ENCODE results near the gene LRRC37A. TPM values are rescaled to one million over a fixed set of nuclear protein-coding genes. Genes with fewer than 3 reads are reported as not detected.

LRRC37A gene
- total and polyA plus RNA-seq, 9 of the 15 experiments (the other 6 are each of a cell fraction or from before 2014, with no cell fraction given): 0.14 to 3.1 (median 1.8) TPM

DNA sequence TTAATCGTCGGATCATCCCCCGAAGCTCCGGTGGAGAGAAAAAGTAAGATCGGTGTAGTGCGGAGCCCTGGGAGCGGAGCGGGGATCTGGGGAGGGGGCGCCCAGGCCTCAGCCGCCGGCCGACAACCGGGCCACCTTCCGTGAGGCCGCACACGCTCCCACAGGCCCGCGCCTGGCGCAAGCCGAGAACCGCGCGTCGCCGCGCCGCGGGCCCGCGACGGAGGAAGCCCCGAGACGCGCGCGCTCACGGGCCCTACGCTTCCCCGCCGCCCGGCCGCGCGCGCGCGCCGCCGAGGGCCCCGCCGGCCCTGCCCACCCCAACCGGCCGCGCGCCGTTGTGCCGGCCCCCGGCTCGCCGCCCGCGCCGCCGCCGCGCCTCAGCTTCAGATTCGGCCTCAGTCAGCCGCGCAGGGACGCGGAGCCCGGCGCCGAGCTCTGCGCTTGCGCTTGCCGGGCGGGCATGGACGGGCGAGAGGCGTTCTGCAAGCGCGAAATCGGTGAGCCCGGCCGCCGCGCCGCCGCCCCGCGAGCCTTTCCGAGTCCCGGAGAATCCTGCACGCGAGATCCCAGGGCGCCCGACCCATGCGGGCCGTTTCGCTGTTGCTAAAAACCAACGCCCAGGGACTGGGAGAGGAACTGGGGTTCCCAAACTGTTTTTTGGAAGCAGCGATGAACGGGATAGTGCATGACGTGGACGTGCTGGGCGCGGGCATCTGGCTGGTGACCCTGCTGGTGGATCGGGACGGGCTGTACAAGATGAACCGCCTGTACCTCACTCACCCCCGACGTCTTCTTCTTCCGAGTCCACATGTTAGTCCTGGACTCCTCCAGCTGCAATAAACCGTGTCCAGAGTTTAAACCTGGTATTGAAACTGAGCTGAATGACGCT is 28.0 kb upstream of the LRRC37A start (continued):
- TF ChIP-seq SNAPC5 (CRISPR knock-in tag; IDR thresholded peaks at IDR 0.05) (no peak), PTRF (tag; IDR thresholded peaks at IDR 0.05) (no peak), CREM (IDR thresholded peaks at IDR 0.05; ENCODE audit: low read depth) (peak; percentile 53), TEAD1 (CRISPR knock-in tag; IDR thresholded peaks at IDR 0.05) (peak in 1 of 2 experiments; percentile 66; a peak in 1 of 4 replicates), HDAC6 (IDR thresholded peaks at IDR 0.05; ENCODE audit: low read depth, low read length) (no peak), CBX2 (IDR thresholded peaks at IDR 0.05; ENCODE audit: insufficient read depth, low read length, poor library complexity, severe bottlenecking) (no peak), TSC22D4 (tag; IDR thresholded peaks at IDR 0.05) (no peak), MECOM (CRISPR knock-in tag; IDR thresholded peaks at IDR 0.05) (peak; percentile 71), GTF2E2 (tag; IDR thresholded peaks at IDR 0.05) (no peak), MCM2 (IDR thresholded peaks at IDR 0.05; ENCODE audit: low read depth) (no peak)
- TF ChIP-seq, protein P1, sequence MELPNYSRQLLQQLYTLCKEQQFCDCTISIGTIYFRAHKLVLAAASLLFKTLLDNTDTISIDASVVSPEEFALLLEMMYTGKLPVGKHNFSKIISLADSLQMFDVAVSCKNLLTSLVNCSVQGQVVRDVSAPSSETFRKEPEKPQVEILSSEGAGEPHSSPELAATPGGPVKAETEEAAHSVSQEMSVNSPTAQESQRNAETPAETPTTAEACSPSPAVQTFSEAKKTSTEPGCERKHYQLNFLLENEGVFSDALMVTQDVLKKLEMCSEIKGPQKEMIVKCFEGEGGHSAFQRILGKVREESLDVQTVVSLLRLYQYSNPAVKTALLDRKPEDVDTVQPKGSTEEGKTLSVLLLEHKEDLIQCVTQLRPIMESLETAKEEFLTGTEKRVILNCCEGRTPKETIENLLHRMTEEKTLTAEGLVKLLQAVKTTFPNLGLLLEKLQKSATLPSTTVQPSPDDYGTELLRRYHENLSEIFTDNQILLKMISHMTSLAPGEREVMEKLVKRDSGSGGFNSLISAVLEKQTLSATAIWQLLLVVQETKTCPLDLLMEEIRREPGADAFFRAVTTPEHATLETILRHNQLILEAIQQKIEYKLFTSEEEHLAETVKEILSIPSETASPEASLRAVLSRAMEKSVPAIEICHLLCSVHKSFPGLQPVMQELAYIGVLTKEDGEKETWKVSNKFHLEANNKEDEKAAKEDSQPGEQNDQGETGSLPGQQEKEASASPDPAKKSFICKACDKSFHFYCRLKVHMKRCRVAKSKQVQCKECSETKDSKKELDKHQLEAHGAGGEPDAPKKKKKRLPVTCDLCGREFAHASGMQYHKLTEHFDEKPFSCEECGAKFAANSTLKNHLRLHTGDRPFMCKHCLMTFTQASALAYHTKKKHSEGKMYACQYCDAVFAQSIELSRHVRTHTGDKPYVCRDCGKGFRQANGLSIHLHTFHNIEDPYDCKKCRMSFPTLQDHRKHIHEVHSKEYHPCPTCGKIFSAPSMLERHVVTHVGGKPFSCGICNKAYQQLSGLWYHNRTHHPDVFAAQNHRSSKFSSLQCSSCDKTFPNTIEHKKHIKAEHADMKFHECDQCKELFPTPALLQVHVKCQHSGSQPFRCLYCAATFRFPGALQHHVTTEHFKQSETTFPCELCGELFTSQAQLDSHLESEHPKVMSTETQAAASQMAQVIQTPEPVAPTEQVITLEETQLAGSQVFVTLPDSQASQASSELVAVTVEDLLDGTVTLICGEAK (IDR thresholded peaks at IDR 0.05): peak; percentile 73
- TF ChIP-seq, protein P1 (CRISPR knock-in tag; IDR thresholded peaks at IDR 0.05): no peak
- TF ChIP-seq, protein P2, sequence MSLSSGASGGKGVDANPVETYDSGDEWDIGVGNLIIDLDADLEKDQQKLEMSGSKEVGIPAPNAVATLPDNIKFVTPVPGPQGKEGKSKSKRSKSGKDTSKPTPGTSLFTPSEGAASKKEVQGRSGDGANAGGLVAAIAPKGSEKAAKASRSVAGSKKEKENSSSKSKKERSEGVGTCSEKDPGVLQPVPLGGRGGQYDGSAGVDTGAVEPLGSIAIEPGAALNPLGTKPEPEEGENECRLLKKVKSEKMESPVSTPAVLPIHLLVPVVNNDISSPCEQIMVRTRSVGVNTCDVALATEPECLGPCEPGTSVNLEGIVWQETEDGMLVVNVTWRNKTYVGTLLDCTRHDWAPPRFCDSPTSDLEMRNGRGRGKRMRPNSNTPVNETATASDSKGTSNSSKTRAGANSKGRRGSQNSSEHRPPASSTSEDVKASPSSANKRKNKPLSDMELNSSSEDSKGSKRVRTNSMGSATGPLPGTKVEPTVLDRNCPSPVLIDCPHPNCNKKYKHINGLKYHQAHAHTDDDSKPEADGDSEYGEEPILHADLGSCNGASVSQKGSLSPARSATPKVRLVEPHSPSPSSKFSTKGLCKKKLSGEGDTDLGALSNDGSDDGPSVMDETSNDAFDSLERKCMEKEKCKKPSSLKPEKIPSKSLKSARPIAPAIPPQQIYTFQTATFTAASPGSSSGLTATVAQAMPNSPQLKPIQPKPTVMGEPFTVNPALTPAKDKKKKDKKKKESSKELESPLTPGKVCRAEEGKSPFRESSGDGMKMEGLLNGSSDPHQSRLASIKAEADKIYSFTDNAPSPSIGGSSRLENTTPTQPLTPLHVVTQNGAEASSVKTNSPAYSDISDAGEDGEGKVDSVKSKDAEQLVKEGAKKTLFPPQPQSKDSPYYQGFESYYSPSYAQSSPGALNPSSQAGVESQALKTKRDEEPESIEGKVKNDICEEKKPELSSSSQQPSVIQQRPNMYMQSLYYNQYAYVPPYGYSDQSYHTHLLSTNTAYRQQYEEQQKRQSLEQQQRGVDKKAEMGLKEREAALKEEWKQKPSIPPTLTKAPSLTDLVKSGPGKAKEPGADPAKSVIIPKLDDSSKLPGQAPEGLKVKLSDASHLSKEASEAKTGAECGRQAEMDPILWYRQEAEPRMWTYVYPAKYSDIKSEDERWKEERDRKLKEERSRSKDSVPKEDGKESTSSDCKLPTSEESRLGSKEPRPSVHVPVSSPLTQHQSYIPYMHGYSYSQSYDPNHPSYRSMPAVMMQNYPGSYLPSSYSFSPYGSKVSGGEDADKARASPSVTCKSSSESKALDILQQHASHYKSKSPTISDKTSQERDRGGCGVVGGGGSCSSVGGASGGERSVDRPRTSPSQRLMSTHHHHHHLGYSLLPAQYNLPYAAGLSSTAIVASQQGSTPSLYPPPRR (CRISPR knock-in tag; IDR thresholded peaks at IDR 0.05; ENCODE audit: borderline replicate concordance): no peak

All from K562 (cell line).